ENCODE results near the gene SLC29A3.

SLC29A3 gene

DNA sequence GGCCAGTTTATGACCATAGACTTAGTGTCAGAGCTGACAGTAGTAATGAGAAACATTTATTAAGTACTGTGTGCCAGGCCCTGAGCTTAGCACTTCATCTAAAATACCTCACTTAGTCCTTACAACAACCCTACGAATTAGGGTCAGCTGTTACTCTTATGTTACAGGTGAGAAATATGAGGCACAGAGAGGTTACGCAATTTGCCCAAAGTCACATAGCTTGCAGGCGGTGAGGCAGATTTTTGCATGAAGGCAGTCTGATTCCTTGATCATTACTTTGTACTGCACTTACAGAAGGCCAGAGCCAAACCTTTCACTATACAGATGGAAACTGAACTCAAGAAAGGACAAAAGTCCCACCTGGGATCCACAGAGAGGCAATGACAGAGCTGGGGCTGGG is 87.8 kb downstream of the SLC29A3 start:
- CTCF ChIA-PET, result no interaction called here
- no peak for TF ChIP-seq L3MBTL2 (conservative IDR thresholded peaks at IDR 0.05)
- POLR2A ChIA-PET, result no interaction called here
- no peak for DNase-seq (ENCODE audit: extremely low spot score)

DNA sequence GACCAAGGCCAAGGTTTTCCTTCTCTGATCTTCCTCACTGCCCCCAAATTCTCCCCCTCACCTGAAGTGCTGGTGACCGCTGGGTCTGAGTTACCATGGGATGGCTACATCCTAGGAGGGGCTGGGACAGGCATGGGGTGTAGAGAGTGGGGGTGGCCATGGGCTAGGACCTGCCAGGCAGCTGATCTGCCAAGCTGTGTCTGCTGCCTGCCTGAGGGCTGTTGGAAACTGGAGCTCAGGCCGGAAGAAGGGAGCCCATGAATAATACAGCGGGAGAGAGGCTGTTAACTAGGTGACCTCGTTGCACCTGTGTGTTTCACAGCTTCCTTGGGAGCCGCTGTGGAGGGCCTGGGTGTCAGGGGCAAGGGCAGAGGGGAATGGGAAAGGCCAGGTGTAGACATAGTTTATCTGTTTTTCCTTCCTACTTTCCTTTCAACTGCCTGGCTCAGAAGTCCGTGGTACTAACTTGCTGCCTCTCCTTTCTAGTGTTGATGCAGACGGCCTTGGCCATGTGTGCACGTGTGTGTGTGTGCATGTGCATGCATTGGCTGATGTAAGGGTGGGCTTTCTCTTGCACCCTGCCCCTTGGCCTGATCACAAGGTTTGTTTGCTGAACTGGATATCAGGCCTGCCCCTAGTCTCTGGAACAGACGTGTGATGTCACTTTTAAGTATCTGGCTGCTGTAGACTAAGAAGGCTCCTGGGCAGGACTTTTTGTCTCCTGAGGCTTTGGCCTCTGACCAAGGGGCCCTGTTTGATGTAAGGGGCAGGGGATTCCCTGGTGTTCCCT is 89.6 kb downstream of the SLC29A3 start:
- ChIA-PET POLR2A (no interaction called here), CTCF (no interaction called here)
- no peak for DNase-seq (ENCODE audit: extremely low spot score)
- TF ChIP-seq, protein P1, sequence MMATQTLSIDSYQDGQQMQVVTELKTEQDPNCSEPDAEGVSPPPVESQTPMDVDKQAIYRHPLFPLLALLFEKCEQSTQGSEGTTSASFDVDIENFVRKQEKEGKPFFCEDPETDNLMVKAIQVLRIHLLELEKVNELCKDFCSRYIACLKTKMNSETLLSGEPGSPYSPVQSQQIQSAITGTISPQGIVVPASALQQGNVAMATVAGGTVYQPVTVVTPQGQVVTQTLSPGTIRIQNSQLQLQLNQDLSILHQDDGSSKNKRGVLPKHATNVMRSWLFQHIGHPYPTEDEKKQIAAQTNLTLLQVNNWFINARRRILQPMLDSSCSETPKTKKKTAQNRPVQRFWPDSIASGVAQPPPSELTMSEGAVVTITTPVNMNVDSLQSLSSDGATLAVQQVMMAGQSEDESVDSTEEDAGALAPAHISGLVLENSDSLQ (IDR thresholded peaks at IDR 0.05), result no peak
- TF ChIP-seq FOXM1 (IDR thresholded peaks at IDR 0.05; ENCODE audit: borderline replicate concordance) (no peak), LEF1 (IDR thresholded peaks at IDR 0.05; ENCODE audit: borderline replicate concordance) (no peak), CTBP1 (IDR thresholded peaks at IDR 0.05; ENCODE audit: borderline replicate concordance) (no peak), ZNF384 (IDR thresholded peaks at IDR 0.05) (no peak), L3MBTL2 (conservative IDR thresholded peaks at IDR 0.05) (no peak), ARNT (IDR thresholded peaks at IDR 0.05) (no peak), FOXA1 (IDR thresholded peaks at IDR 0.05) (no peak), TARDBP (IDR thresholded peaks at IDR 0.05) (no peak), FOXK2 (IDR thresholded peaks at IDR 0.05) (no peak), SP1 (IDR thresholded peaks at IDR 0.05) (no peak), HDGF (IDR thresholded peaks at IDR 0.05; ENCODE audit: borderline replicate concordance) (no peak), BHLHE40 (IDR thresholded peaks at IDR 0.05; ENCODE audit: borderline replicate concordance) (no peak), NFRKB (IDR thresholded peaks at IDR 0.05) (no peak), ELF4 (IDR thresholded peaks at IDR 0.05) (no peak), SUZ12 (IDR thresholded peaks at IDR 0.05) (no peak)

DNA sequence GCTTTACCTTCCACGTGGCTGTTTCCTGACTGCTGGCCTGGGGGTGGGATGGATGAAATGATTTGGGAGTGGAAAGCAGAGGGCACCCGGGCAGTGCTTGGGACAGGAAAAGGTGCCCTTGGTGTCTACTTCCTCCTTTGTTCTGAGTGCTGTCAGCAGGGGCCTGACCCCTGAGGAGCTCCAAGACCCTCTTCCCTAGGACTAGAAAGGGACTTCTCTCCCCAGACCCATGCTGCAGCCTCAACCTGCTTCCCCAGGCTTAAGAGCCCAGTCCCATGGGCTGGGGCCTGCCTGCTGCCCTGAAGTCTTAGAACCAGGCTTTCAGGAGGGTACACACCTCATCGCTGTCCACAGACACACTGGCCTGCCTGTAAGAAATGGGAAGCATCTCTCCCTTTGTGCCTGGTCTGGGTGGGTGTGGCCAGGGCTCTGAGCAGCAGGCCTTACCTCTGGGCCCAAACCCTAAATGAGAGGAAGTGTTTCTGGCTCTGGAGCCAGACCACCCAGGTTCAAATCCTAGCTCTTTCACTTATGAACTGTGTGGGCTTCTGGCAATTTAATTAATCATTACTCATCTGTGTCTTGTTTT is 90.6 kb downstream of the SLC29A3 start:
- TF ChIP-seq NFRKB (IDR thresholded peaks at IDR 0.05) (no peak), FOXK2 (IDR thresholded peaks at IDR 0.05) (no peak), L3MBTL2 (conservative IDR thresholded peaks at IDR 0.05) (no peak)
- no peak for DNase-seq (ENCODE audit: extremely low spot score)
- ChIA-PET POLR2A (no interaction called here), CTCF (no interaction called here)

Measured in HEK293T (cell line).